Right lobe of liver (tissue), 4 donors: ENCODE results near the gene CDC20.

Experiments
- CTCF ChIP-seq, 4 donors: fragments of 200-600 bp in 3 of 4; fragments of 450-650 bp in 1 of 4; IDR thresholded peaks; one replicate each; pipeline versions ENCODE4 v1.5.1 to v1.8.0; 2016 to 2022; ENCODE audit warnings: antibody characterized with exemption in 4 of 4, mild to moderate bottlenecking in 2 of 4
- POLR2A ChIP-seq: fragments of 450-650 bp; IDR thresholded peaks from one replicate; pipeline ENCODE4 v1.6.1; 2017; ENCODE audit warnings: antibody characterized with exemption, mild to moderate bottlenecking
- donor health status: DM: no; HTN: no; CAD: no.
- donor health status: DM: no; HTN: no; CAD: no.
- donor health status: DM: no; HTN: yes; CAD: no.

GRCh38 chr1:43344267-43344850 is 14.4 kb upstream of the CDC20 start:
- no peak for TF ChIP-seq POLR2A
- TF ChIP-seq CTCF (IDR thresholded peaks at IDR 0.05), result no peak
